Smooth muscle cell (in vitro differentiated cells): ENCODE data around the gene LMO3. TPM values are rescaled to one million over a fixed set of nuclear protein-coding genes. Genes with fewer than 3 reads are reported as not detected.

ENCODE experiments used
- DNase-seq: peaks from one replicate; lab custom pipeline; 2025; ENCODE audit not compliant: unreplicated experiment; lab: John Stamatoyannopoulos, UW
- H2AFZ ChIP-seq: fragments of 200-600 bp; sonication (generic); 2 replicates; pipeline ENCODE4 v1.6.0; 2016; ENCODE audit warnings: antibody characterized with exemption, low read depth, mild to moderate bottlenecking
- H3F3A ChIP-seq: fragments of 200-600 bp; sonication (generic); 2 replicates; pipeline ENCODE4 v1.6.0; 2017; ENCODE audit warnings: antibody characterized with exemption, low read depth
- H3K27ac ChIP-seq: fragments of 200-600 bp; sonication (generic); 2 replicates; pipeline ENCODE4 v1.5.1; 2016; ENCODE audit warnings: low read depth, mild to moderate bottlenecking
- H3K27me3 ChIP-seq: fragments of 200-600 bp; sonication (generic); 2 replicates; pipeline ENCODE4 v1.6.1; 2016; ENCODE audit warnings: low read depth, mild to moderate bottlenecking
- H3K36me3 ChIP-seq: fragments of 200-600 bp; sonication (generic); 2 replicates; pipeline ENCODE4 v1.5.1; 2016; ENCODE audit warnings: low read depth
- H3K4me1 ChIP-seq: fragments of 200-600 bp; sonication (generic); 2 replicates; pipeline ENCODE4 v1.5.1; 2016; ENCODE audit warnings: low read depth
- H3K4me2 ChIP-seq: fragments of 200-600 bp; sonication (generic); 2 replicates; pipeline ENCODE4 v1.6.0; 2016; ENCODE audit warnings: mild to moderate bottlenecking
- H3K4me3 ChIP-seq: fragments of 200-600 bp; sonication (generic); 2 replicates; pipeline ENCODE4 v1.5.1; 2016; ENCODE audit warnings: mild to moderate bottlenecking
- H3K79me2 ChIP-seq: fragments of 200-600 bp; sonication (generic); 2 replicates; pipeline ENCODE4 v1.6.0; 2016; ENCODE audit warnings: low read depth, mild to moderate bottlenecking
- H3K9ac ChIP-seq: fragments of 200-600 bp; sonication (generic); 2 replicates; pipeline ENCODE4 v1.6.0; 2016; ENCODE audit warnings: low read depth
- H3K9me3 ChIP-seq: fragments of 200-600 bp; sonication (generic); replicated peaks from 2 replicates; pipeline ENCODE4 v1.5.1; 2016; ENCODE audit warnings: low read depth
- H4K20me1 ChIP-seq: fragments of 200-600 bp; sonication (generic); 2 replicates; pipeline ENCODE4 v1.6.0; 2016; ENCODE audit warnings: low read depth
- CTCF ChIP-seq: fragments of 200-600 bp; sonication (generic); IDR thresholded peaks from 2 replicates; pipeline ENCODE4 v1.5.1; 2017; ENCODE audit warnings: borderline replicate concordance, mild to moderate bottlenecking, antibody characterized with exemption; ENCODE audit not compliant: insufficient read depth, poor library complexity, severe bottlenecking
- WGBS: methylation state at CpG from one replicate; pipeline ENCODE4 v1.1.7; 2016; ENCODE audit warnings: low lambda C conversion rate; 5-methylcytosine and 5-hydroxymethylcytosine counted together
- polyA plus RNA-seq: library from polyadenylated mRNA; unstranded; fragments of >200 nt; fragmentation: Nextera tagmentation; extraction: Ambion mirVana; gene quantifications from 2 replicates; pipeline ENCODE4 v1.2.1, GENCODE V29; 2016
- total RNA-seq: library from RNA; depleted of rRNA; stranded (reverse); fragments of >200 nt; gene quantifications from 2 replicates; pipeline ENCODE4 v1.2.3, GENCODE V29; 2014

LMO3 gene
- total and polyA plus RNA-seq, 2 experiments from 2014 or later = 0.22 to 1.3 TPM

GRCh38 chr12:16612647-16613046, 6.7 kb upstream of the LMO3 start:
- TF ChIP-seq CTCF = no peak
- DNase-seq = no peak
- H3K36me3 ChIP-seq = no peaks in the 10 kb centered on the region
- no peak overlapping the region for H3K4me2 ChIP-seq
- H3K27ac ChIP-seq = no peak overlapping the region
- H3K9ac ChIP-seq = no peak overlapping the region
- no peaks in the 10 kb centered on the region for H4K20me1 ChIP-seq
- H3K4me1 ChIP-seq = peaks cover 12% of the 10 kb centered on the region
- H3F3A ChIP-seq = no peaks in the 10 kb centered on the region
- H3K9me3 ChIP-seq = no peaks in the 10 kb centered on the region
- no peak overlapping the region for H2AFZ ChIP-seq
- no peaks in the 10 kb centered on the region for H3K79me2 ChIP-seq
- no peak overlapping the region for H3K4me3 ChIP-seq
- H3K27me3 ChIP-seq = peaks cover 51% of the 10 kb centered on the region

GRCh38 chr12:16611146-16611545, 5.2 kb upstream of the LMO3 start:
- Histone ChIP-seq H3F3A (no peaks in the 10 kb centered on the region), H3K4me2 (no peak overlapping the region), H3K79me2 (no peaks in the 10 kb centered on the region), H3K4me3 (no peak overlapping the region), H3K9ac (no peak overlapping the region), H3K27ac (no peak overlapping the region), H4K20me1 (no peaks in the 10 kb centered on the region), H2AFZ (no peak overlapping the region), H3K4me1 (peaks cover 17% of the 10 kb centered on the region), H3K36me3 (no peaks in the 10 kb centered on the region), H3K27me3 (peaks cover 61% of the 10 kb centered on the region), H3K9me3 (no peaks in the 10 kb centered on the region)
- DNase-seq = no peak
- no peak for TF ChIP-seq CTCF
- WGBS = 39% methylated on average over 2 of the region's 2 CpGs

- H3K9me3 ChIP-seq = no peaks in the 10 kb centered on the region
- no peaks in the 10 kb centered on the region for H3K36me3 ChIP-seq
- H3K4me3 ChIP-seq = no peak overlapping the region
- 3% methylated on average over 1 of the region's 1 CpG for WGBS
- no peak overlapping the region for H3K9ac ChIP-seq
- H3K79me2 ChIP-seq = no peaks in the 10 kb centered on the region
- H3F3A ChIP-seq = no peaks in the 10 kb centered on the region
- peaks cover 65% of the 10 kb centered on the region for H3K27me3 ChIP-seq
- H4K20me1 ChIP-seq = no peaks in the 10 kb centered on the region
- H3K4me2 ChIP-seq = no peak overlapping the region
- peaks cover 20% of the 10 kb centered on the region for H3K4me1 ChIP-seq
- no peak for TF ChIP-seq CTCF
- DNase-seq = no peak
- H2AFZ ChIP-seq = no peak overlapping the region
- no peak overlapping the region for H3K27ac ChIP-seq
These were observed 4.8 kb upstream of the LMO3 start for GRCh38 chr12:16610743-16611142.

- Histone ChIP-seq H3K27me3 (peaks cover 69% of the 10 kb centered on the region), H3K4me3 (no peak overlapping the region), H3K4me2 (no peak overlapping the region)
These were observed 4.1 kb upstream of the LMO3 start for GRCh38 chr12:16610001-16610585.

More at GRCh38 chr12:16610001-16610585, 4.1 kb upstream of the LMO3 start:
- Histone ChIP-seq H3K79me2 (no peaks in the 10 kb centered on the region), H3K9me3 (no peaks in the 10 kb centered on the region), H3K9ac (no peak overlapping the region), H3K27ac (no peak overlapping the region), H3F3A (no peaks in the 10 kb centered on the region), H3K4me1 (peaks cover 20% of the 10 kb centered on the region), H4K20me1 (no peaks in the 10 kb centered on the region), H3K36me3 (no peaks in the 10 kb centered on the region), H2AFZ (no peak overlapping the region)
- DNase-seq = no peak
- TF ChIP-seq CTCF = no peak
- WGBS = 28% methylated on average over 7 of the region's 7 CpGs
